KOPT-K1 (cell line): Measurements from ENCODE around the gene UBR4.
A peak's percentile ranks its signal among the peaks of the same experiment; 100 is the strongest.
"Not testable (repeated sequence)": the region's sequence is repeated elsewhere in the genome, so short reads cannot be mapped to it uniquely, and the experiment has no call there.

Experiments
- H3K27ac ChIP-seq: fragments of 200-600 bp; sonication (generic); 2 replicates; pipeline ENCODE4 v1.5.1; 2016; ENCODE audit warnings: antibody characterized with exemption, mild to moderate bottlenecking, low read depth, low read length; ENCODE audit not compliant: poor library complexity, severe bottlenecking
- H3K36me3 ChIP-seq: fragments of 200-600 bp; sonication (generic); 2 replicates; pipeline ENCODE4 v1.5.1; 2017; ENCODE audit warnings: antibody characterized with exemption, mild to moderate bottlenecking, low read length, moderate library complexity; ENCODE audit not compliant: insufficient read depth
- H3K9me3 ChIP-seq: fragments of 200-600 bp; sonication (generic); 2 replicates; pipeline ENCODE4 v1.5.1; 2017; ENCODE audit warnings: antibody characterized with exemption, low read length, mild to moderate bottlenecking; ENCODE audit not compliant: insufficient read depth, poor library complexity, severe bottlenecking

UBR4 gene

DNA sequence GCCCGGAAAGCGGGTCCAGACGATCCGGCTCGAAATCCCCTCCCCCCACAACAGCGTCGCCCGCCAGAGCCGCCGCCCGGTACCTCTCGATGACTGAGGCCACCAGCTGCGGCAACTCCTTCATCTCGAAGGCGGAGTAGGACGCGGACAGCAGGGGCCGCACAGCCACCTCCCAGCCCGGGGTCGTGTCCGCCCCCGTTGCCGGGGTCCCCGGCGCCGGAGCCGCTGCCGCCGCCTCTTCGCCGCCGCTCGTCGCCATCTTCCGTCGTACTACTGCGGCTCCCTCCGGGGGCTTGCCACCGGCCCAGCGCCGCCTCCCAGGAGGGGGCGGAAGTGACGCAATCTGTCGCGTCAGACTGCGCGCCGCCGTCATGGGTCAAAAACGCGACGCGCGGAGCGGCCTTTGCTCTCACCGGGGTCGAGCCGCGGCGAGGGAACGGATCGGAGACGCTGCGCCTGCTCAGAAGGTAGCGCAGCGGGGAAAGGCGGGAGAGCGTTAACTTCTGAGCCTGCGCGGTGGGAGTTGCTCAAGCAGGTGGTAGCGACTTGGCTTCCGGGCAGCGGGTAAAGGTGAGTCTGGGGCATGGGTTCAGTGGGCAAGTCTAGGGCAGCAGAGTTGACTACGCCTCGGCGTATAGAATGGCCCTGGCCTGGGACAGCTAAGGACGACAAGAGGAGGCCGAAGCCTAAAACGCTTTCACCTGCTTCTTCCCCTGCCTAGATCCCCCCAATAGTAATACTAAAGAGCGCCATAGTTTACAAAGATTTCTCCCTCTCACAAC, at the start of gene UBR4:
Gene UBR4 (minus strand): TSS at position 277 of the 782 bp plus-strand sequence. CDS start 18 bp downstream, at position 259.
- Histone ChIP-seq H3K27ac (peak within 1 kb of the TSS; percentile 76), H3K36me3 (peaks cover 41% of the 10 kb centered on the region), H3K9me3 (no peaks in the 10 kb centered on the region)

DNA sequence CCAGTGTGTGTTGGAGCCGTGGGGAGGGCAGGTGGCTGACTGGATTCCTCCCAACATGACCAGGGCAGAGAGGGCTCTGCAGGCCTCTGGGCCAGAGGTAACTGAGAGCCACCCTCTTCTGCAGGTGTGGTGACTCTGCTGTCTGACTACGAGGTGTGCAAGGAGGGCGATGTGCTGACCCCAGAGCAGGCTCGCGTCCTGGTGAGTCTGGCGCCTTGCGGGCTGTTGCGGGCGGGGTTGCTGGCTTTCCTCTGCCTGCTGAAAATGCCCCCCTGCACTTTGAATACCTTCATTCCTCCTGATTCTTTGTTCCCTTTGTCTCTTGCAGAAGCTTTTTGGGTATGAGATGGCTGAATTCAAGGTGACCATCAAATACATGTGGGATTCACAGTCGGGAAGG, 48.3 kb upstream of the UBR4 start:
- peaks cover 75% of the 10 kb centered on the region for H3K36me3 ChIP-seq
- no peak overlapping the region for H3K27ac ChIP-seq
- H3K9me3 ChIP-seq = no peaks in the 10 kb centered on the region

GRCh38 chr1:19257178-19257914, 47.3 kb upstream of the UBR4 start:
- Histone ChIP-seq H3K9me3 (no peaks in the 10 kb centered on the region), H3K36me3 (peaks cover 75% of the 10 kb centered on the region), H3K27ac (no peak overlapping the region)

- H3K36me3 ChIP-seq = peaks cover 75% of the 10 kb centered on the region
- H3K27ac ChIP-seq, H3K9me3 ChIP-seq: not testable (repeated sequence)
These were observed 46.2 kb upstream of the UBR4 start for GRCh38 chr1:19256301-19256700.

DNA sequence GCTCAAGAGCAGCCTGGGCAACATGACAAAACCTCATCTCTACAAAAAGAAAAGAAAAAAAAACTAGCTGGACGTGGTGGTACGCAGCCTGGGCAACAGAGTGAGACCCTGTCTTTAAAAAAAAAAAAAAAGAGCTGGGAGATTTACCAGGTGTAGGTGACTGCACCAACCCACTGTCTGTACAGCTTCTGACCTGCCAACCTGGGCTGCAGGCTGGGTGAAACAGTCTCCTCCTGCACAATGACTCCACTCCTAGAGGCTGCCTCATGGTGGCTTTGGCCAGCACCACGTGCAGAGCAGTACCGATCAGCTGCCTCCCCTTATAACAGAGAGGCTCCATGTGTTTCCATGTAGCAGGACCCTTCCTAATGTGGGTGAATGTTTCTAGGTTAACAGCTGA, 45.2 kb upstream of the UBR4 start:
- no peaks in the 10 kb centered on the region for H3K9me3 ChIP-seq
- peaks cover 67% of the 10 kb centered on the region for H3K36me3 ChIP-seq
- H3K27ac ChIP-seq = no peak overlapping the region

DNA sequence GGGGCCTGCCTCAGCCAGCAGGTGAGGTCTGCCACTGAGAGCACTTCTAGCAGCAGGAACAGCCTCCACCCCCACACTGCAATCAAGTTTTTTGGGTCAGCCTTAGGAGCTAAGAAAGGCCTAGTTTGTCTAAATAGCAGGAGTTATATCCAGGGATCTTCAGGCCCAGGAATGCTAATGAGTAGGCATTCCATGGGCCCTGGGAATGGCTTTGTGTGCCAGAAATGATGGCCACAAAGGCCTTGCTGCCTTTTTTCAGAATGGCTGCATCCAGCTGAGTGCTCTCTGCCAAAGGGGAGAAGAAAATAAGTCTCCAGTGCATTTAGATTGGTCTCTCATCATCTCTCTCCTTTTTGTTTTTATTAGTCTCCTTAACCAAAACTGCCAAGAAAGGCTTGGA, 44.4 kb upstream of the UBR4 start:
- Histone ChIP-seq H3K9me3 (no peaks in the 10 kb centered on the region), H3K27ac (no peak overlapping the region), H3K36me3 (peaks cover 58% of the 10 kb centered on the region)

- Histone ChIP-seq H3K9me3 (no peaks in the 10 kb centered on the region), H3K27ac (peak within 1 kb of the TSS; percentile 94), H3K36me3 (peaks cover 38% of the 10 kb centered on the region)
These were observed 41.5 kb upstream of the UBR4 start, which contains the start of the genes EMC1 and MRTO4 for GRCh38 chr1:19251305-19252196. Gene EMC1 (minus strand): TSS chr1:19251524. CDS start chr1:19251509, 15 bp downstream. Gene MRTO4 (plus strand): TSS chr1:19251805. CDS start chr1:19251836, 31 bp downstream.

GRCh38 chr1:19250629-19251304, 40.7 kb upstream of the UBR4 start:
- Histone ChIP-seq H3K27ac (peak overlapping the region; percentile 94), H3K9me3 (no peaks in the 10 kb centered on the region), H3K36me3 (peaks cover 30% of the 10 kb centered on the region)

GRCh38 chr1:19240673-19241538, 30.8 kb upstream of the UBR4 start:
- Histone ChIP-seq H3K36me3 (peaks cover 91% of the 10 kb centered on the region), H3K27ac (no peak overlapping the region), H3K9me3 (no peaks in the 10 kb centered on the region)

DNA sequence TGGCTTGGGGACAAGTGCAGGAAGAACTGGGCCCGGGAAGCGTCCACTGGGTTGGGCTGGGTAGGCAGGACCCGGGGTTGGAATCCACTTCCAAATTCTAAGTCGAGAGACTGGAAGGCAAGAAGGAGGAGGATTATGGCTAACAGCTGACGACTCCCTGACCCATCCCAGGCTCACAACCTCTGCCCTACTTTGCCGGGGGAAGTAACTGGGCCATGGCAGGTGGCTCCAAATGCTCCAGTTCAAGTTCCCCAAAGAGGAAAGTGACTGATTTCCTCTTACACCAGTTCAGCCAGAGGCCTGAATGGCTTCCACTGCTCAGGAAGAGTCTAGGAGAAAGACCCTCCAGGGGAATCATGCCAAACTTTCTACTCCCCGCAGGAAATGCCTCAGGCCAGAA, 29.8 kb upstream of the UBR4 start:
- no peaks in the 10 kb centered on the region for H3K9me3 ChIP-seq
- peaks cover 96% of the 10 kb centered on the region for H3K36me3 ChIP-seq
- no peak overlapping the region for H3K27ac ChIP-seq

GRCh38 chr1:19234224-19234623, 24.2 kb upstream of the UBR4 start:
- Histone ChIP-seq H3K27ac (no peak overlapping the region), H3K36me3 (peaks cover 96% of the 10 kb centered on the region), H3K9me3 (no peaks in the 10 kb centered on the region)

DNA sequence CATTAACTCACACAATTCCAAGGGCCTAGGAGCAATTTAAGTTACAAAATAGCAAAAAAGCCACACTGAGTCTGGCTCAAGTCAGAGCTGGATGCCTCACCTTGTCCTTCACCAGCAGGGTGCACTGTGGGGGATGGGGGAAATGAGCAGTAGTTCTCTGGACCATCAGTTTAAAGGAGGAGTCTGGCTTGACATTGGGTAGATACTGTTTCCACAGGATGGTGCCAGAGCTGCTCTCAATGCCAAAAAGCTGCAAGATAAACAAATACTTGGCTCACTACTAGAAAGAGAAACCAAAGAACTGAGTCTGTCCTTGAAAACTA, 22.4 kb upstream of the UBR4 start:
- Histone ChIP-seq H3K36me3 (peaks cover 96% of the 10 kb centered on the region), H3K27ac (no peak overlapping the region), H3K9me3 (no peaks in the 10 kb centered on the region)

DNA sequence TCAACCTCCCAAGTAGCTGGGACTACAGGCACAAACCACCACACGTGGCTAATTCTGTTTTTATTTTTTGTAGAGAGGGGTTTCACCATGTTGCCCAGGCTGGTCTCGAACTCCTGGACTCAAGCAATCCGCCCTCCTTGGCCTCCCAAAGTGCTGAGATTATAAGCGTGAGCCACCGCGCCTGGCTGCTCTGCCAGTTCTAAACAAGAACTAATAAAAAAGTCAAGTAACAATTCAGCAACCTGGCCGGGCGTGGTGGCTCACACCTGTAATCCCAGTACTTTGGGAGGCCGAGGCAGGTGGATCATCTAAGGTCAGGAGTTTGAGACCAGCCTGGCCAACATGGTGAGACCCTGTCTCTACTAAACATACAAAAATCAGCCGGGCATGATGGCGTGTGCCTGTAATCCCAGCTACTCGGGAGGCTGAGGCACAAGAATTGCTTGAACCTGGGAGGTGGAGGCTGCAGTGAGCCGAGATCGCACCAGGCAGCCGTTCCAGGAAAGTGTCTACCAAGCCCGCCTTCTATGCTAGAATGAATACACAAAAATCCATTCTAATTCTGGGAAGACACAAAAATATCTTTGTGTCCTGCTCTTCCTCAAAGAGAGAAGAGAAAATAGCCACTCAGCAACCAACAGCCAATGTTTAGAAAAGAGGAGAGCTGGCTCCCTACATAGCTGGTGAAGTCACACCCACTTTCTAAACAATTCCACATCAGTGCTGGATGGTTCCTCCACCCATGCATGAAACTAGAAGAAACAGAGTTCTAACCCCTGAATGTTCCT, 21.9 kb upstream of the UBR4 start:
- H3K27ac ChIP-seq, H3K9me3 ChIP-seq: not testable (repeated sequence)
- H3K36me3 ChIP-seq = peaks cover 96% of the 10 kb centered on the region
